ENCODE measurements around the gene EBF3.

EBF3 gene

GRCh38 chr10:129909080-129909479 is 55.0 kb downstream of the EBF3 start:
- no peak overlapping the region for H3K27ac ChIP-seq
- no peak for TF ChIP-seq CTCF (conservative IDR thresholded peaks at IDR 0.05)

- TF ChIP-seq CTCF (conservative IDR thresholded peaks at IDR 0.05), result no peak
- H3K27ac ChIP-seq, result no peak overlapping the region
These were observed 55.7 kb downstream of the EBF3 start for GRCh38 chr10:129908406-129908805.

- no peak for TF ChIP-seq CTCF (conservative IDR thresholded peaks at IDR 0.05)
- no peak overlapping the region for H3K27ac ChIP-seq
These were observed 58.5 kb downstream of the EBF3 start for GRCh38 chr10:129905553-129905952.

GRCh38 chr10:129904323-129904722 is 59.8 kb downstream of the EBF3 start:
- TF ChIP-seq CTCF (conservative IDR thresholded peaks at IDR 0.05), result no peak

GRCh38 chr10:129901389-129902006 is 62.6 kb downstream of the EBF3 start:
- no peak for TF ChIP-seq CTCF (conservative IDR thresholded peaks at IDR 0.05)
- no peak overlapping the region for H3K27ac ChIP-seq

More at GRCh38 chr10:129904323-129904722, 59.8 kb downstream of the EBF3 start:
- H3K27ac ChIP-seq, result no peak overlapping the region

- H3K27ac ChIP-seq, result no peak overlapping the region
- TF ChIP-seq CTCF (conservative IDR thresholded peaks at IDR 0.05), result no peak
These were observed 63.2 kb downstream of the EBF3 start for GRCh38 chr10:129900825-129901224.

- no peak overlapping the region for H3K27ac ChIP-seq
- no peak for TF ChIP-seq CTCF (conservative IDR thresholded peaks at IDR 0.05)
These were observed 64.6 kb downstream of the EBF3 start for GRCh38 chr10:129899276-129900130.
